ENCODE data around the gene NAALADL2. TPM values are rescaled to one million over a fixed set of nuclear protein-coding genes. Genes with fewer than 3 reads are reported as not detected.

The NAALADL2 gene
- total RNA-seq, 1 donor from 2014 or later = 10.4 TPM

DNA sequence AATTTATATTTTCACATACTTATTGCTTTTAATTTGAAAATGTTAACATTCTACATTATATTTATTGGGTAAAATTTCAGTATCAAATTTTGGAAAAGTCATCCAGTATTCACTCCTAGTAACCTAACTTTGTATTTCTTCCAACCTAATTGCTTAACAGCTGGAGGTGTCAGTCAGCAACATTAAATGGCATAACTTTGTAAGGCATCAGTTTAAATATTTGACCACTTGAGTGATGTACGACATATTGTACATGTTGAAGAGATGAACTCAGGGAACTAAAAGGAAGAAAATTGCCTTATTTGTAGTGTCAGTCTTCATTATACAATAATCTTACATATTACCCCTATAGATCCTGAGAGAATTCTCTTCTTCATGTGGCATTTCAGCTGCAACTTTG is 326.8 kb downstream of the NAALADL2 start:
- TF ChIP-seq, protein P1, sequence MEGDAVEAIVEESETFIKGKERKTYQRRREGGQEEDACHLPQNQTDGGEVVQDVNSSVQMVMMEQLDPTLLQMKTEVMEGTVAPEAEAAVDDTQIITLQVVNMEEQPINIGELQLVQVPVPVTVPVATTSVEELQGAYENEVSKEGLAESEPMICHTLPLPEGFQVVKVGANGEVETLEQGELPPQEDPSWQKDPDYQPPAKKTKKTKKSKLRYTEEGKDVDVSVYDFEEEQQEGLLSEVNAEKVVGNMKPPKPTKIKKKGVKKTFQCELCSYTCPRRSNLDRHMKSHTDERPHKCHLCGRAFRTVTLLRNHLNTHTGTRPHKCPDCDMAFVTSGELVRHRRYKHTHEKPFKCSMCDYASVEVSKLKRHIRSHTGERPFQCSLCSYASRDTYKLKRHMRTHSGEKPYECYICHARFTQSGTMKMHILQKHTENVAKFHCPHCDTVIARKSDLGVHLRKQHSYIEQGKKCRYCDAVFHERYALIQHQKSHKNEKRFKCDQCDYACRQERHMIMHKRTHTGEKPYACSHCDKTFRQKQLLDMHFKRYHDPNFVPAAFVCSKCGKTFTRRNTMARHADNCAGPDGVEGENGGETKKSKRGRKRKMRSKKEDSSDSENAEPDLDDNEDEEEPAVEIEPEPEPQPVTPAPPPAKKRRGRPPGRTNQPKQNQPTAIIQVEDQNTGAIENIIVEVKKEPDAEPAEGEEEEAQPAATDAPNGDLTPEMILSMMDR (IDR thresholded peaks at IDR 0.05; ENCODE audit: unreplicated experiment) = no peak
- H3K9me3 Mint-ChIP-seq (ENCODE audit: low read depth) = peaks cover 15% of the 10 kb centered on the region
- H3K4me1 Mint-ChIP-seq (ENCODE audit: low read depth) = no peaks in the 10 kb centered on the region
- no peaks in the 10 kb centered on the region for H3K27me3 Mint-ChIP-seq
- no peak for DNase-seq (ENCODE audit: low spot score, unreplicated experiment)
- peaks cover 4% of the 10 kb centered on the region for H3K36me3 Mint-ChIP-seq (ENCODE audit: insufficient read depth)
- H3K27ac Mint-ChIP-seq = no peak overlapping the region
- H3K4me3 Mint-ChIP-seq (ENCODE audit: low read depth) = no peak overlapping the region

DNA sequence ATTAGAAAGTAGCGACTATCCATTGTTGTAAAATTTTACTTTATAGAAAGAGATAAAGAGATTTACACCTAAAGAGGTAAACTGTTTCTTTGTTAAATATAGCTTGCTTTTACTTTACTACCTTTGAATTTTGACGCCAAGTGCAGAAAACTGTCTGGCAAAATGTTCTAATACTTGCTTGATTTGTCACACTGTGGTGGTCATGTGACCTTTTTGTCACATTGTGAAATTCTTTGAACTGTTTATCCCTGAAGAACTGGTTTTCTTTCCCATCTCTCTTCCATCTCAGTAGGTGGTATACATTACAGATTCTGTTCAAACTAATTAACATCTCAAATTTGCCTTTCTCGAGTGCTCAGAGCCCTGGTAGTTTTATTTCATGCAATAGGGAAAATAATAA is 327.4 kb downstream of the NAALADL2 start:
- H3K36me3 Mint-ChIP-seq (ENCODE audit: insufficient read depth) = peaks cover 4% of the 10 kb centered on the region
- H3K27me3 Mint-ChIP-seq = no peaks in the 10 kb centered on the region
- peaks cover 15% of the 10 kb centered on the region for H3K9me3 Mint-ChIP-seq (ENCODE audit: low read depth)
- no peak overlapping the region for H3K27ac Mint-ChIP-seq
- DNase-seq (ENCODE audit: low spot score, unreplicated experiment) = no peak
- no peaks in the 10 kb centered on the region for H3K4me1 Mint-ChIP-seq (ENCODE audit: low read depth)
- H3K4me3 Mint-ChIP-seq (ENCODE audit: low read depth) = no peak overlapping the region
- TF ChIP-seq, protein P1 (IDR thresholded peaks at IDR 0.05; ENCODE audit: unreplicated experiment) = no peak

DNA sequence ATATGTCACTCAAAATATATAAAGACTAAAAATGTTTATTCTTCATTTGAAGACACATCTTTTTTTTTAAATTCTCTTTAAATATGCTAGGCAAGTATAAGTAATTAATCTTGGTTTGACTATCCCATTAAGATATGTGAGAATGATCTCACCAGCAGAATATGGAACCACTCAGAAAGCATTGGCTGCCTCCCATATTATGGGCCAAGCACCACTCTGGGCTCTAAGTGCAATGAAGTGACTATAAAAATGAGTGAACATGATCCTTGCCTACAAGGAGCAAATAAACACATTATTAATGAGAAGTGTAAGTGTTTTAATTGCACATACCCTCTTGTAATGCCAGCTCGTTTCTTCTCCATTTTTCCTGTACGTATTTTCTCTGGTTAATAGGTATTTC is 328.5 kb downstream of the NAALADL2 start:
- Mint-ChIP-seq H3K36me3 (ENCODE audit: insufficient read depth) (peaks cover 4% of the 10 kb centered on the region), H3K27me3 (no peaks in the 10 kb centered on the region), H3K4me1 (ENCODE audit: low read depth) (no peaks in the 10 kb centered on the region), H3K4me3 (ENCODE audit: low read depth) (no peak overlapping the region), H3K27ac (no peak overlapping the region), H3K9me3 (ENCODE audit: low read depth) (peaks cover 12% of the 10 kb centered on the region)
- TF ChIP-seq, protein P1 (IDR thresholded peaks at IDR 0.05; ENCODE audit: unreplicated experiment) = no peak
- no peak for DNase-seq (ENCODE audit: low spot score, unreplicated experiment)

DNA sequence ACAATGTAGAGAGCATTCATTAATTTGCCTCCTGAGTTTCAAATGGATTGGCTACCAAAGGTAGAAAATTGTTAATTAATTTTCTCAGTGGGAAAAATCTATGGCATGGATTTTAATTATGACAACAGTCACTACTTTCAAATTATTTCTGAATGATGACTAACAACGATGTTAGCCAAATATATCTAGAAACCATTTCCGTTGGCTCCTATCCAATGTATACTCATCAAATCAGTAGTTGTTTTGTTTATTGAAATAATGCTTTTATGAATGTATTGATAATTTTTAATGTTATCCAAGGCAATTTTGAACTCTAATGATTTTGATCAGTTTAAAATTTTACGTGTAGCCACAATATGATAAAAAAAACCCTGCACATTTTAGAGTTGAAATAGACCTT is 333.4 kb downstream of the NAALADL2 start:
- Mint-ChIP-seq H3K36me3 (ENCODE audit: insufficient read depth) (peaks cover 4% of the 10 kb centered on the region), H3K27me3 (no peaks in the 10 kb centered on the region), H3K4me1 (ENCODE audit: low read depth) (no peaks in the 10 kb centered on the region), H3K9me3 (ENCODE audit: low read depth) (peaks cover 12% of the 10 kb centered on the region), H3K4me3 (ENCODE audit: low read depth) (no peak overlapping the region), H3K27ac (no peak overlapping the region)
- DNase-seq (ENCODE audit: low spot score, unreplicated experiment) = no peak
- TF ChIP-seq, protein P1 (IDR thresholded peaks at IDR 0.05; ENCODE audit: unreplicated experiment) = no peak

DNA sequence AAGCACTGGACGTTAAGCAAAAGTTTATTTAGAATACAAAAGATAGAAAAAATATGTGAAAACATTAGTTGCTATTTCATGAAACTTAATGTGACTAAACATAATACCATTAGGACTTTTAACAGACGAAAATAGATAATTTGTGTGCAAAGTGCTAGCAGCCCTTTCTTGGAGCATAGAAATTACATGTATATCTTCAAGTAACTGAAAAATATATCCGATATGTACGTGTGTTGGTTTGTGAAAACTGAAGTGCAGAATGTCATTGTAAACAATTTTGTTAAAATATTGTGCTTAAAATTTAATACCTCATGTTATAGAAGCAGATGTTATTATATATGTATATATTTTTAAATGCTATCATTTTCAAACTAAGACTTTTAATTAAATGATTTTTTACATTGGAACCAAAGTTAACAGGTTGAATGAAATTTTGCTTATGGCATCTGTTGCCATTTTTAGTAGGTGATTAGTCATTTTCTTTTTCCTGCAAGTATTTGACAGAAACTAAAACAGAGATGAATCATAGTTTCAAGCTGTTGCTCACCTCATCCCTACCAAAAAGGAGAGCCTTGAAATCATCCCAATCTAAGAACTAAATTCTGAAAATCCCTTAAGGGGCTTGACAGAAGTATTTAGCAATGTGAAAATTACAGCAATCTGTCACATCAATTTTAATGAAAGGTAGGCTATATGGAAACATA is 334.8 kb downstream of the NAALADL2 start:
- no peaks in the 10 kb centered on the region for H3K27me3 Mint-ChIP-seq
- no peak overlapping the region for H3K4me3 Mint-ChIP-seq (ENCODE audit: low read depth)
- no peak for DNase-seq (ENCODE audit: low spot score, unreplicated experiment)
- H3K9me3 Mint-ChIP-seq (ENCODE audit: low read depth) = peaks cover 7% of the 10 kb centered on the region
- no peak overlapping the region for H3K27ac Mint-ChIP-seq
- H3K36me3 Mint-ChIP-seq (ENCODE audit: insufficient read depth) = peaks cover 2% of the 10 kb centered on the region
- TF ChIP-seq, protein P1 (IDR thresholded peaks at IDR 0.05; ENCODE audit: unreplicated experiment) = no peak
- no peaks in the 10 kb centered on the region for H3K4me1 Mint-ChIP-seq (ENCODE audit: low read depth)
